ENCODE data around the gene ZNF714. TPM values are rescaled to one million over a fixed set of nuclear protein-coding genes. Genes with fewer than 3 reads are reported as not detected.

ZNF714 gene
- total and polyA plus RNA-seq, 4 experiments from 2014 or later: 3.4 to 14.7 (median 10.2) TPM

DNA sequence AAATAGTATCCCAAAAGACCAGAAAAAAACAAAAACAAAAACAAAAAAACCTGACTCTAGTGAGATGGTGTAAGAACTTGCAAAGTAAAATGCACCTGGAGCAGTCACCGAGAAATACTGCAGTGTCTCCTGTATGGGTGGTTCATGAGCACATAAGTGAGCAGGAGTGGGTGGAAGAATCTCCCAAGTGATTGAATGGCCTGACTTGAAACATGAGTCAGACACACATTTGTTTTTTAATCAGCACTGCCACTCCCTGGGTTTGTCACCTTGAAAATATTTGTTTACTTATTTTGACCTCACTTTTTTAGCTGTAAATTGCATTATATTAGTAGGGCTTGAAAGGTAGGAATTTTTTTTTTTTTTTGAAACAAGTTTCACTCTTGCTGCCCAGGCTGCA lies 61.9 kb downstream of the ZNF714 start:
- no peaks in the 10 kb centered on the region for H3K9me3 ChIP-seq (ENCODE audit: control insufficient read depth in 1 of 2, low read length in 2 of 2)
- peaks cover 6% of the 10 kb centered on the region for H3K36me3 ChIP-seq (ENCODE audit: insufficient read depth, low read length)
- Mint-ChIP-seq H3K27ac (peak overlapping the region in 3 of 7 donors; percentile 25 to 91 (median 31)), H3K4me1 (peaks cover 24 to 69% (median 46%) of the 10 kb centered on the region in 4 donors), H3K27me3 (no peaks in the 10 kb centered on the region), H3K36me3 (peaks cover 32 to 60% of the 10 kb centered on the region in 2 donors), H3K9me3 (no peaks in the 10 kb centered on the region), H3K4me3 (no peak overlapping the region)
- no peak for DNase-seq
- ChIA-PET CTCF (ENCODE audit: partially characterized antibody) (no interaction called here), POLR2A (ENCODE audit: partially characterized antibody) (interaction anchor here (0.6 kb wide), 1 partner anchor 253 kb away, joined by 3 read pairs; no protein-coding TSS in a partner anchor)
- no peaks in the 10 kb centered on the region for H3K27me3 ChIP-seq (ENCODE audit: insufficient read depth, low read length)
- peaks cover 25% of the 10 kb centered on the region for H3K4me1 ChIP-seq (ENCODE audit: insufficient read depth, low read length)
- H3K4me3 ChIP-seq (ENCODE audit: low read length in 2 of 2): no peak overlapping the region
- H3K27ac ChIP-seq (ENCODE audit: low read depth, low read length): no peak overlapping the region
- intact Hi-C loops (cut with micrococcal nuclease): loop anchor here (10.0 kb wide), 1 partner anchor 219 kb away; the partner anchor contains the start of gene ZNF85

DNA sequence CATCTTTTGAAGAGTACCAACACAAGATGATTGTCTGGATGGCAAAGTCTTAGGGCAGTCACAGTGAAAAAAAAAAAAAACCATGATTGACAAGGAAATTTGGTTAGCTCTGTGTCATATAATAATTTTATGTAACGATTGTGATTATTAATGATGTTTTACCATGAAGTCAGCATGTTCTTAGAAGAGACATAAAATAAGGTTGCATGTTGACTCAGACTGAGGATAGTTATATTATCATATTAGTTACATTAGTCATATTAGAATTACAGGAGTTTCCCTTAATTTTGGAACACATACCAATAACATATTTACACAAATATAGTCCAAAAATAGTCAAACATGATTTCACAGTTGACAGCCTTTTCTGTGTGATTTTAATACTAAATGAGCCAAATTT lies 65.5 kb downstream of the ZNF714 start:
- no peak overlapping the region for H3K27ac Mint-ChIP-seq
- Histone ChIP-seq H3K4me3 (ENCODE audit: low read length in 2 of 2) (no peak overlapping the region), H3K9me3 (ENCODE audit: control insufficient read depth in 1 of 2, low read length in 2 of 2) (no peaks in the 10 kb centered on the region), H3K27ac (ENCODE audit: low read depth, low read length) (no peak overlapping the region), H3K4me1 (ENCODE audit: insufficient read depth, low read length) (peaks cover 19% of the 10 kb centered on the region), H3K27me3 (ENCODE audit: insufficient read depth, low read length) (no peaks in the 10 kb centered on the region), H3K36me3 (ENCODE audit: insufficient read depth, low read length) (peaks cover 13% of the 10 kb centered on the region)
- H3K27me3 Mint-ChIP-seq: no peaks in the 10 kb centered on the region
- H3K4me3 Mint-ChIP-seq: no peak overlapping the region
- ChIA-PET POLR2A (ENCODE audit: partially characterized antibody) (no interaction called here), CTCF (ENCODE audit: partially characterized antibody) (no interaction called here)
- H3K4me1 Mint-ChIP-seq: peaks cover 17 to 61% (median 43%) of the 10 kb centered on the region in 4 donors
- intact Hi-C loops (cut with micrococcal nuclease): loop anchor here (10.0 kb wide), 1 partner anchor 223 kb away; the partner anchor contains the start of gene ZNF85
- peaks cover 60 to 84% of the 10 kb centered on the region in 2 donors for H3K36me3 Mint-ChIP-seq
- H3K9me3 Mint-ChIP-seq: peaks cover 0 to 5% (median 0%) of the 10 kb centered on the region in 8 donors
- DNase-seq: no peak

DNA sequence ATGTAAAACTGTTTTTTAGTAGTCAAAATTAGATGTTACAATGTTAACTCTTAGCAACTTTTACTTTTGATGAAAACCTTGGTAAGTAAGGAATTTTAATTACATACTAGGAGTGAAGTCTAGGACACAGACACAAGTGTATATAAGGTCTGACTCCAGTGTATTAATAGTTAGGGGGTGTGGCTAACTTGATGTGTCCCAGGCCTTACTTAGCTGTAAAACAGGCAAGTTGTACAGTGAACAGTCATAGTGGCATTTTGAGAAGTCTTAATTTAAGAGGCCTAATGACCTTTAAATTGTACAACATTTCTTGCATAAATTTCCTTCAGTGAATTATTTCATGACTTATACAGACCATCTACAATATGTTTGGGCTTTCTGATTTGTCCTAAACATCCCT lies 66.7 kb downstream of the ZNF714 start:
- Mint-ChIP-seq H3K27ac (peak overlapping the region in 1 of 7 donors; percentile 3), H3K9me3 (peaks cover 0 to 6% (median 0%) of the 10 kb centered on the region in 8 donors), H3K4me3 (peak overlapping the region in 1 of 8 donors; percentile 34), H3K36me3 (peaks cover 72 to 88% of the 10 kb centered on the region in 2 donors), H3K4me1 (peaks cover 8 to 55% (median 37%) of the 10 kb centered on the region in 4 donors), H3K27me3 (no peaks in the 10 kb centered on the region)
- Histone ChIP-seq H3K36me3 (ENCODE audit: insufficient read depth, low read length) (peaks cover 10% of the 10 kb centered on the region), H3K4me3 (ENCODE audit: low read length in 2 of 2) (no peak overlapping the region), H3K4me1 (ENCODE audit: insufficient read depth, low read length) (peaks cover 7% of the 10 kb centered on the region), H3K27ac (ENCODE audit: low read depth, low read length) (no peak overlapping the region), H3K27me3 (ENCODE audit: insufficient read depth, low read length) (no peaks in the 10 kb centered on the region), H3K9me3 (ENCODE audit: control insufficient read depth in 1 of 2, low read length in 2 of 2) (no peaks in the 10 kb centered on the region)
- intact Hi-C loops (cut with micrococcal nuclease): loop anchor here (10.0 kb wide), 1 partner anchor 224 kb away; the partner anchor contains the start of gene ZNF85
- POLR2A ChIA-PET (ENCODE audit: partially characterized antibody): no interaction called here
- CTCF ChIA-PET (ENCODE audit: partially characterized antibody): no interaction called here
- DNase-seq: no peak

DNA sequence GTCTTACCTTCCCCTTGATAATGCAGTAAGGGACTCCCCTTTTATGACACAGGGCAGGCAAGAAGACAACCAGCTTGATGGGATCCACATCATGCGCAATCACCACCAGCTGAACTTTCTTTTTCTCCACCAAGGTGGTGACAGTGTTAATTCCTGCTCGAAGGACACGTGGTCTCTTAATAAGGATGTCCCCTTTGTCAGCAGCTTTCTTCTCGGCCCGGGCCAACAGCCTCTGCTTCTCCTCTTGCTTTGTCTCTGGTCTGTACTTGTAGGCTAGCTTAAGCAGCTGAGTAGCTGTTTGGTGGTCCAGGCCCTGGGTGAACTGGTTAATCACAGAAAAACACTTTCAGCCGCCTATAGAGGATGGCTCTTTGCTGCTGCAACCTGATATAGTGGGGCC lies 67.9 kb downstream of the ZNF714 start:
- POLR2A ChIA-PET (ENCODE audit: partially characterized antibody): interaction anchor here (2.3 kb wide), 1 partner anchor 8 kb away, joined by 5 read pairs; the partner anchor contains the start of gene ZNF431
- no peaks in the 10 kb centered on the region for H3K27me3 ChIP-seq (ENCODE audit: insufficient read depth, low read length)
- H3K4me3 ChIP-seq (ENCODE audit: low read length in 2 of 2): no peak overlapping the region
- H3K27me3 Mint-ChIP-seq: no peaks in the 10 kb centered on the region
- peaks cover 0 to 6% (median 0%) of the 10 kb centered on the region in 8 donors for H3K9me3 Mint-ChIP-seq
- H3K36me3 ChIP-seq (ENCODE audit: insufficient read depth, low read length): peaks cover 8% of the 10 kb centered on the region
- H3K4me1 Mint-ChIP-seq: peaks cover 7 to 43% (median 31%) of the 10 kb centered on the region in 4 donors
- no peak overlapping the region for H3K4me3 Mint-ChIP-seq
- H3K4me1 ChIP-seq (ENCODE audit: insufficient read depth, low read length): peaks cover 4% of the 10 kb centered on the region
- CTCF ChIA-PET (ENCODE audit: partially characterized antibody): no interaction called here
- H3K9me3 ChIP-seq (ENCODE audit: control insufficient read depth in 1 of 2, low read length in 2 of 2): no peaks in the 10 kb centered on the region
- H3K27ac ChIP-seq (ENCODE audit: low read depth, low read length): no peak overlapping the region
- intact Hi-C loops (cut with micrococcal nuclease): loop anchor here (10.0 kb wide), 1 partner anchor 225 kb away; the partner anchor contains the start of gene ZNF85
- no peak overlapping the region for H3K27ac Mint-ChIP-seq
- peaks cover 67 to 79% of the 10 kb centered on the region in 2 donors for H3K36me3 Mint-ChIP-seq
- no peak for DNase-seq

DNA sequence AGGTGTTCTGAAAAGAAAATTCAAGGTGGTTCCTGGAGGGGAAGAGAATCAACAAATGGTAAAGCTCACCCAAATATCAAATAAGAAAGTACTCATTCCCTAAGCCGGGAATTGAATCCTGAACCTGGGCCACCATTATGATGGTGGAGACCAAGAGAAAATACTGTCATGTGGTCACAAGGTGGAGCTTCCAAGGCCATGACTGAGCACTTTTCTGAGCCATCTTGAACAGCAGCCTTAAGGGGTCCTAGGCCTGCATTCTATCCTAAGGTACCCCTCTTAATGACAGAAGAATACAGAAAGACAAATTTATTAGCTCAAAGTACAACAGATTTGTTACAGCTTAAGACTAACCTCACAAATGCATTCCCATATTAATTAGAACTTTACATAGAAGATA lies 69.5 kb downstream of the ZNF714 start:
- CTCF ChIA-PET (ENCODE audit: partially characterized antibody): interaction anchor here (0.6 kb wide), 1 partner anchor 59 kb away, joined by 3 read pairs; no protein-coding TSS in a partner anchor
- POLR2A ChIA-PET (ENCODE audit: partially characterized antibody): interaction anchor here (0.6 to 2.3 kb wide), 2 partner anchors 10 to 62 kb away, joined by 3 to 5 read pairs; partner anchors contain the start of gene ZNF431
- H3K27ac Mint-ChIP-seq: no peak overlapping the region

DNA sequence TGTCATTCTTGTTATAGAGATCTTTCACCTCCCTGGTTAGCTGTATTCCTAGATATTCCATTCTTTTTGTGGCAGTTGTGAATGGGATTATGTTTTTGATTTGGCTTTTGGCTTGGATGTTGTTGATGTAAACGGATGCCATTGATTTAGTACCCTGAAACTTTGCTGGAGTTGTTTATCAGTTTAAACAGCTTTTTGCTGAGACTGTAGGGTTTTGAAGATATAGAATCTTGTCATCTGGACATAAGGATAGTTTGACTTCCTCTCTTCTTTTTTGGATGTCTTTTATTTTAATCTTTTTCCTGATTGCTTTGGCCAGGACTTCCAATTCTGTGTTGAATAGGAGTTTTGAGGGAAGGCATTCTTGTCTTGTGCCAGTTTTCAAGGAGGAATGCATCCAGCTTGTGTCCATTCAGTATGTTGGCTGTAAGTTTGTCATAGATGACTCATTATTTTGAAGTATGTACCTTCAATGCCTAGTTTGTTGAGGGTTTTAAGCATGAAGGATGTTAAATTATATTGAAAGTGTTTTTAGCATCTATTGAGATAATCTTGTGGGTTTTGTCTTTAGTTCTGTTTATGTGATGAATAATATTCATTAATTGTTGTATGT lies 76.6 kb downstream of the ZNF714 start:
- peak overlapping the region in 2 of 7 donors; percentile 24 for H3K27ac Mint-ChIP-seq
- H3K27me3 Mint-ChIP-seq: no peaks in the 10 kb centered on the region
- H3K4me1 Mint-ChIP-seq: peaks cover 18 to 50% (median 24%) of the 10 kb centered on the region in 4 donors
- no peak for DNase-seq
- Histone ChIP-seq H3K4me1 (ENCODE audit: insufficient read depth, low read length) (peaks cover 4% of the 10 kb centered on the region), H3K36me3 (ENCODE audit: insufficient read depth, low read length) (peaks cover 11% of the 10 kb centered on the region), H3K9me3 (ENCODE audit: control insufficient read depth in 1 of 2, low read length in 2 of 2) (no peaks in the 10 kb centered on the region), H3K4me3 (ENCODE audit: low read length in 2 of 2) (no peak overlapping the region), H3K27ac (ENCODE audit: low read depth, low read length) (no peak overlapping the region), H3K27me3 (ENCODE audit: insufficient read depth, low read length) (no peaks in the 10 kb centered on the region)
- ChIA-PET POLR2A (ENCODE audit: partially characterized antibody) (no interaction called here), CTCF (ENCODE audit: partially characterized antibody) (no interaction called here)
- H3K36me3 Mint-ChIP-seq: peaks cover 39 to 48% of the 10 kb centered on the region in 2 donors
- intact Hi-C loops (cut with micrococcal nuclease): no loop called here
- peak overlapping the region in 2 of 8 donors; percentile 29 to 39 for H3K4me3 Mint-ChIP-seq
- H3K9me3 Mint-ChIP-seq: peaks cover 0 to 36% (median 8%) of the 10 kb centered on the region in 8 donors

More for the DNA sequence above, 69.5 kb downstream of the ZNF714 start:
- no peaks in the 10 kb centered on the region for H3K27me3 Mint-ChIP-seq
- peaks cover 0 to 18% (median 5%) of the 10 kb centered on the region in 8 donors for H3K9me3 Mint-ChIP-seq
- Histone ChIP-seq H3K9me3 (ENCODE audit: control insufficient read depth in 1 of 2, low read length in 2 of 2) (no peaks in the 10 kb centered on the region), H3K27ac (ENCODE audit: low read depth, low read length) (no peak overlapping the region), H3K4me3 (ENCODE audit: low read length in 2 of 2) (no peak overlapping the region), H3K27me3 (ENCODE audit: insufficient read depth, low read length) (no peaks in the 10 kb centered on the region), H3K36me3 (ENCODE audit: insufficient read depth, low read length) (peaks cover 8% of the 10 kb centered on the region), H3K4me1 (ENCODE audit: insufficient read depth, low read length) (peaks cover 8% of the 10 kb centered on the region)
- no peak for DNase-seq
- H3K4me1 Mint-ChIP-seq: peaks cover 7 to 41% (median 34%) of the 10 kb centered on the region in 4 donors
- H3K4me3 Mint-ChIP-seq: no peak overlapping the region
- peaks cover 70 to 79% of the 10 kb centered on the region in 2 donors for H3K36me3 Mint-ChIP-seq
- intact Hi-C loops (cut with micrococcal nuclease): no loop called here

DNA sequence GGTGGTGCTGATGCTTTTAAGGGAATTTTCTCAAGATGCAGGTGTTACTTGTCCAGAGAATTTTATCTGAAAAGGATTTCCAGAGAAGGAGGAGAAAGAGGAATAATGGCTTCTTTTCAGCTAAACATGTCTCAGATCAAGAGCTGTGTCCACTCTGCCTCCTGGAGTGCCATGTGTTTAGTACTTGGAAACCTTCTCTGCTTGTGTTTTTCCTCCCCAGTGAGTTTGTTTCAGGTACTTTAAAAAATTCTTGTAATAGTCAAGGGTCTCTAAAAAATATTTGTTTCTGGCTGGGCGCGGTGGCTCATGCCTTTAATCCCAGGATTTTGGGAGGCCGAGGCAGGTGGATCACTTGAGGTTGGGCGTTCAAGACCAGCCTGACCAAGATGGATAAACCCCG lies 82.5 kb downstream of the ZNF714 start:
- H3K4me3 ChIP-seq (ENCODE audit: low read length in 2 of 2): no peak overlapping the region
- H3K4me1 ChIP-seq (ENCODE audit: insufficient read depth, low read length): no peaks in the 10 kb centered on the region

More for the DNA sequence above, 82.5 kb downstream of the ZNF714 start:
- Mint-ChIP-seq H3K27me3 (no peaks in the 10 kb centered on the region), H3K9me3 (peaks cover 0 to 17% (median 0%) of the 10 kb centered on the region in 8 donors), H3K4me1 (peaks cover 8 to 26% (median 10%) of the 10 kb centered on the region in 4 donors), H3K27ac (peak overlapping the region in 1 of 7 donors; percentile 77), H3K4me3 (no peak overlapping the region), H3K36me3 (peaks cover 41 to 57% of the 10 kb centered on the region in 2 donors)
- intact Hi-C loops (cut with micrococcal nuclease): no loop called here
- Histone ChIP-seq H3K27ac (ENCODE audit: low read depth, low read length) (no peak overlapping the region), H3K9me3 (ENCODE audit: control insufficient read depth in 1 of 2, low read length in 2 of 2) (no peaks in the 10 kb centered on the region), H3K27me3 (ENCODE audit: insufficient read depth, low read length) (no peaks in the 10 kb centered on the region), H3K36me3 (ENCODE audit: insufficient read depth, low read length) (peaks cover 11% of the 10 kb centered on the region)
- no peak for DNase-seq
- POLR2A ChIA-PET (ENCODE audit: partially characterized antibody): interaction anchor here (1.2 kb wide), 1 partner anchor 144 kb away, joined by 3 read pairs; the partner anchor contains the start of gene ZNF430
- CTCF ChIA-PET (ENCODE audit: partially characterized antibody): no interaction called here
